K562 (cell line): ENCODE measurements around the gene UAP1. TPM values are rescaled to one million over a fixed set of nuclear protein-coding genes. Genes with fewer than 3 reads are reported as not detected.

Experiments used
- CBFA2T3 ChIP-seq: fragments of 450-650 bp; IDR thresholded peaks from 2 replicates; pipeline ENCODE4 v1.6.1; 2017
- CCAR2 ChIP-seq: fragments of 200-400 bp; formaldehyde crosslinking; IDR thresholded peaks from 2 replicates; pipeline ENCODE4 v1.6.1; 2017; ENCODE audit warnings: mild to moderate bottlenecking, low read depth, low read length
- CCNT2 ChIP-seq: IDR thresholded peaks from 2 replicates; pipeline ENCODE4 v1.6.1; 2011; ENCODE audit warnings: borderline replicate concordance, low read depth, mild to moderate bottlenecking, moderate library complexity, mixed read lengths, low read length; ENCODE audit not compliant: insufficient read length; ENCODE audit errors: extremely low read depth
- CHD1 ChIP-seq: fragments of 200-600 bp; sonication (generic); IDR thresholded peaks from one replicate; pipeline ENCODE4 v1.6.1; 2012; ENCODE audit warnings: mild to moderate bottlenecking, moderate library complexity, low read length, inconsistent platforms
- CXXC5 ChIP-seq: fragments of 250-450 bp; sonication (Bioruptor Pico); IDR thresholded peaks from 2 replicates; pipeline ENCODE4 v1.8.0; 2022; ENCODE audit warnings: inconsistent platforms, mild to moderate bottlenecking, moderate library complexity
- ESRRA ChIP-seq: fragments of 450-650 bp; IDR thresholded peaks from 2 replicates; pipeline ENCODE4 v1.6.1; 2014; ENCODE audit warnings: low read depth, mild to moderate bottlenecking, moderate library complexity, borderline replicate concordance
- FOXK2 ChIP-seq, 2 experiments: fragments of 450-650 bp; IDR thresholded peaks in 1 of 2; conservative IDR thresholded peaks in 1 of 2; 2 replicates each; pipeline ENCODE4 v1.6.1; 2016; ENCODE audit warnings: low read depth in 2 of 2, mild to moderate bottlenecking in 1 of 2
- FUS ChIP-seq: fragments of 200-400 bp; formaldehyde crosslinking; optimal IDR thresholded peaks from 2 replicates; pipeline ENCODE3; 2017; ENCODE audit warnings: low read depth, low read length
- HMG20A ChIP-seq: fragments of 450-650 bp; formaldehyde crosslinking; conservative IDR thresholded peaks from 2 replicates; pipeline ENCODE4 v1.4.0; 2020; ENCODE audit warnings: mild to moderate bottlenecking, mixed read lengths
- HNRNPLL ChIP-seq: fragments of 200-400 bp; formaldehyde crosslinking; IDR thresholded peaks from 2 replicates; pipeline ENCODE4 v1.6.1; 2017; ENCODE audit warnings: low read length, low read depth, mild to moderate bottlenecking; ENCODE audit not compliant: poor library complexity, severe bottlenecking
- ILF3 ChIP-seq: fragments of 450-650 bp; IDR thresholded peaks from 2 replicates; pipeline ENCODE4 v1.6.1; 2018; ENCODE audit warnings: antibody characterized with exemption, mild to moderate bottlenecking, moderate library complexity, borderline replicate concordance
- MYC ChIP-seq, 2 experiments: fragments of 250-450 bp in 1 of 2; sonication (Bioruptor Pico) in 1 of 2; IDR thresholded peaks; 2 replicates each; pipeline versions ENCODE4 v1.5.1 to v1.6.1; 2012 to 2021; ENCODE audit warnings: low read depth in 2 of 2, borderline replicate concordance in 1 of 2, improper control_type of control experiment in 1 of 2, low read length in 1 of 2, mild to moderate bottlenecking in 1 of 2, moderate library complexity in 1 of 2
- NCOA4 ChIP-seq: fragments of 450-650 bp; IDR thresholded peaks from 2 replicates; pipeline ENCODE4 v1.6.1; 2018; ENCODE audit warnings: mild to moderate bottlenecking; ENCODE audit not compliant: partially characterized antibody
- NUFIP1 ChIP-seq: fragments of 450-650 bp; IDR thresholded peaks from 2 replicates; pipeline ENCODE4 v1.6.1; 2018; ENCODE audit not compliant: partially characterized antibody
- RBM14 ChIP-seq: fragments of 200-400 bp; formaldehyde crosslinking; IDR thresholded peaks from 2 replicates; pipeline ENCODE4 v1.6.1; 2018; ENCODE audit warnings: low read depth, mild to moderate bottlenecking, low read length, moderate library complexity, borderline replicate concordance; ENCODE audit not compliant: insufficient read depth
- SRSF7 ChIP-seq: fragments of 200-400 bp; formaldehyde crosslinking; optimal IDR thresholded peaks from 2 replicates; pipeline ENCODE3; 2017; ENCODE audit warnings: mild to moderate bottlenecking, low read depth, low read length
- ZC3H4 ChIP-seq: sonication (generic); formaldehyde crosslinking; IDR thresholded peaks from 2 replicates; pipeline ENCODE4 v1.9.0; 2021; ENCODE audit warnings: missing genetic modification reagents, borderline replicate concordance
- ZNF143 ChIP-seq: sonication (generic); formaldehyde crosslinking; IDR thresholded peaks from 2 replicates; pipeline ENCODE4 v1.9.0; 2022; ENCODE audit warnings: mild to moderate bottlenecking, missing genetic modification reagents
- polyA plus RNA-seq, 8 experiments: library from polyadenylated mRNA; depleted of rRNA in 4 of 8; stranded (reverse) in 5 of 8; unstranded in 3 of 8; fragments of >200 nt; fragmentation: Nextera tagmentation in 2 of 8; fragmentation: Illumina TruSeq in 1 of 8; extraction: Ambion mirVana in 2 of 8; extraction: Trizol in 1 of 8; gene quantifications; 2 replicates each; pipeline versions ENCODE4 v1.2.1 to v1.2.3, GENCODE V29; 2011 to 2014; ENCODE audit warnings: inconsistent platforms in 1 of 8, missing spikeins in 1 of 8
- total RNA-seq, 7 experiments: library from RNA; depleted of rRNA in 6 of 7; stranded (reverse); fragments of >200 nt in 6 of 7; fragmentation: Illumina TruSeq in 2 of 7; extraction: Trizol in 2 of 7; gene quantifications; 2 replicates each; pipeline versions ENCODE4 v1.2.1 to v1.2.3, GENCODE V29; 2011 to 2021; ENCODE audit warnings: low replicate concordance in 1 of 7
- TF ChIP-seq, protein P1 (sequence below): fragments of 150-350 bp; conservative IDR thresholded peaks from 2 replicates; pipeline ENCODE4 v1.6.1; 2014; ENCODE audit warnings: low read length
- TF ChIP-seq, protein P2 (sequence below): fragments of 250-450 bp; sonication (Bioruptor Pico); IDR thresholded peaks from 2 replicates; pipeline ENCODE4 v1.5.0; 2021
- TF ChIP-seq, protein P3 (sequence below), 2 experiments: IDR thresholded peaks; 2 replicates each; pipeline ENCODE4 v1.6.1; 2011; ENCODE audit warnings: borderline replicate concordance in 1 of 2, control low read depth in 1 of 2, low read depth in 1 of 2, low read length in 1 of 2, mild to moderate bottlenecking in 1 of 2, mixed read lengths in 1 of 2, moderate library complexity in 1 of 2; ENCODE audit not compliant: insufficient read depth in 1 of 2, insufficient read length in 1 of 2, poor library complexity in 1 of 2, severe bottlenecking in 1 of 2; ENCODE audit errors: extremely low read depth in 1 of 2

Gene UAP1
- total and polyA plus RNA-seq, 9 of the 15 experiments (the other 6 are each of a cell fraction or from before 2014, with no cell fraction given): 182 to 317 (median 213) TPM

DNA sequence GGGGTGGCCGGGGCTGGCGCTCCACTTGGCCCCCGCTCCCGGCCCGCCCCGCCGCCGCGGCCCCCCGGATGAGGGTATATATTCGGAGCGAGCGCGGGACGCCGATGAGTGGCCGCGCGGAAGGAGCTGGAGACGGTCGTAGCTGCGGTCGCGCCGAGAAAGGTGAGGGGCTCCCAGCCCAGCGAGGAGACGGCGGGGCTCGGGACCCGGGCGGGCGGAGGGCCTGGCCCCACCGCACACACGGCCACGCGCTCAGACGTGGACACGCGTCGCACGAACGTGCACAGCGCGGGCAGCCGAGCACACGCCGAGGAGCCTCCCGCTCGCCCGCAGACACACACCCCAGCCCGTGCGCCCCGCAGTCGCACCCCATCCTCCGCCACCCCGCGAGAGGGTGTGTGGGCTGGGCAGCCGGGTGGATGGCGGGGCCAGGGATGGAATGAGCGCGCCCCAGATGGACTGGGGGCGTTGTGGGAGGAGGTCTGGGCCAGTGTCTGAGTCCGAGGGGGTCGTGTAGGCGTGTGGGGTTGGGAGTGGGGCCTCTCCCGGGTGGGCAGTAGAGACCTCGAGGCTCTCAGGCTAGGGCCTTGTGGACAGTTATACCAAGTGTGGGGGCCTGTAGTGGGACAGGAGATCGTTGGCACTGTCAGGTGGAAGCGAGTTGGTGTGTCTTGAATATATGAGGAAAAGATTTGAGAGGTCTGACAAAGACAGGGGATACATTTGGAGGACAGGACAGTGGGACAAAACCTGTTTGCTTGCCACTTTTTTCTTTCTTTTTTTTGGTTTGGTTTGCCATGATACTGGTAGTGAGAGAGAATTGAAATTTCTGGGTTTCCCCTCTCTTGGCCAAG is at the start of gene UAP1 (continued):
- TF ChIP-seq, protein P1, sequence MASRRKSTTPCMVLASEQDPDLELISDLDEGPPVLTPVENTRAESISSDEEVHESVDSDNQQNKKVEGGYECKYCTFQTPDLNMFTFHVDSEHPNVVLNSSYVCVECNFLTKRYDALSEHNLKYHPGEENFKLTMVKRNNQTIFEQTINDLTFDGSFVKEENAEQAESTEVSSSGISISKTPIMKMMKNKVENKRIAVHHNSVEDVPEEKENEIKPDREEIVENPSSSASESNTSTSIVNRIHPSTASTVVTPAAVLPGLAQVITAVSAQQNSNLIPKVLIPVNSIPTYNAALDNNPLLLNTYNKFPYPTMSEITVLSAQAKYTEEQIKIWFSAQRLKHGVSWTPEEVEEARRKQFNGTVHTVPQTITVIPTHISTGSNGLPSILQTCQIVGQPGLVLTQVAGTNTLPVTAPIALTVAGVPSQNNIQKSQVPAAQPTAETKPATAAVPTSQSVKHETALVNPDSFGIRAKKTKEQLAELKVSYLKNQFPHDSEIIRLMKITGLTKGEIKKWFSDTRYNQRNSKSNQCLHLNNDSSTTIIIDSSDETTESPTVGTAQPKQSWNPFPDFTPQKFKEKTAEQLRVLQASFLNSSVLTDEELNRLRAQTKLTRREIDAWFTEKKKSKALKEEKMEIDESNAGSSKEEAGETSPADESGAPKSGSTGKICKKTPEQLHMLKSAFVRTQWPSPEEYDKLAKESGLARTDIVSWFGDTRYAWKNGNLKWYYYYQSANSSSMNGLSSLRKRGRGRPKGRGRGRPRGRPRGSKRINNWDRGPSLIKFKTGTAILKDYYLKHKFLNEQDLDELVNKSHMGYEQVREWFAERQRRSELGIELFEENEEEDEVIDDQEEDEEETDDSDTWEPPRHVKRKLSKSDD: no peak
- no peak for TF ChIP-seq CCAR2
- TF ChIP-seq CBFA2T3: 0 out of 2 replicates have a peak, but pooled peaks have one; percentile 17
- peak; percentile 83 for TF ChIP-seq MYC (IDR thresholded peaks at IDR 0.05; ENCODE audit: low read depth, low read length)
- 0 out of 2 replicates have a peak, but pooled peaks have one; percentile 11 for TF ChIP-seq MYC (CRISPR knock-in tag; IDR thresholded peaks at IDR 0.05; ENCODE audit: borderline replicate concordance, low read depth)
- TF ChIP-seq CXXC5 (CRISPR knock-in tag): peak; percentile 80
- TF ChIP-seq, protein P2, sequence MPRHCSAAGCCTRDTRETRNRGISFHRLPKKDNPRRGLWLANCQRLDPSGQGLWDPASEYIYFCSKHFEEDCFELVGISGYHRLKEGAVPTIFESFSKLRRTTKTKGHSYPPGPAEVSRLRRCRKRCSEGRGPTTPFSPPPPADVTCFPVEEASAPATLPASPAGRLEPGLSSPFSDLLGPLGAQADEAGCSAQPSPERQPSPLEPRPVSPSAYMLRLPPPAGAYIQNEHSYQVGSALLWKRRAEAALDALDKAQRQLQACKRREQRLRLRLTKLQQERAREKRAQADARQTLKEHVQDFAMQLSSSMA (CRISPR knock-in tag): peak; percentile 78; the same call in 1 of the 2 replicates
- TF ChIP-seq HMG20A (CRISPR knock-in tag): no peak
- peak; percentile 47; the same call in 1 of the 2 replicates for TF ChIP-seq ZNF143 (CRISPR knock-in tag)
- peak; percentile 63 for TF ChIP-seq CCNT2
- TF ChIP-seq SRSF7: peak; percentile 81
- peak; percentile 79; the same call in 1 of the 2 replicates for TF ChIP-seq ILF3
- TF ChIP-seq CHD1: peak; percentile 97
- 0 out of 2 replicates have a peak, but pooled peaks have one; percentile 56 for TF ChIP-seq RBM14
- peak; percentile 3 for TF ChIP-seq HNRNPLL
- TF ChIP-seq ZC3H4 (CRISPR knock-in tag): peak; percentile 99
- peak; percentile 95 for TF ChIP-seq FUS
- TF ChIP-seq NCOA4: no peak
- TF ChIP-seq NUFIP1: no peak
- TF ChIP-seq, protein P3, sequence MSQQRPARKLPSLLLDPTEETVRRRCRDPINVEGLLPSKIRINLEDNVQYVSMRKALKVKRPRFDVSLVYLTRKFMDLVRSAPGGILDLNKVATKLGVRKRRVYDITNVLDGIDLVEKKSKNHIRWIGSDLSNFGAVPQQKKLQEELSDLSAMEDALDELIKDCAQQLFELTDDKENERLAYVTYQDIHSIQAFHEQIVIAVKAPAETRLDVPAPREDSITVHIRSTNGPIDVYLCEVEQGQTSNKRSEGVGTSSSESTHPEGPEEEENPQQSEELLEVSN (IDR thresholded peaks at IDR 0.05; ENCODE audit: borderline replicate concordance in 1 of 2, extremely low read depth in 1 of 2, insufficient read depth in 1 of 2, insufficient read length in 1 of 2, low read depth in 1 of 2, low read length in 1 of 2, poor library complexity in 1 of 2, severe bottlenecking in 1 of 2): peak; percentile 54 to 69
- no peak; the same call in 1 of the 2 replicates for TF ChIP-seq ESRRA
- TF ChIP-seq FOXK2 (conservative IDR thresholded peaks at IDR 0.05 in 1 of 2, IDR thresholded peaks at IDR 0.05 in 1 of 2; ENCODE audit: low read depth in 2 of 2): no peak
